Right ventricle myocardium superior (tissue), 1 donor: Measurements from ENCODE around the gene BRPF1. TPM values are rescaled to one million over a fixed set of nuclear protein-coding genes. Genes with fewer than 3 reads are reported as not detected.
A peak's percentile ranks its signal among the peaks of the same experiment; 100 is the strongest.

ENCODE experiments used
- ATAC-seq: fragments of 200-7000 bp; cut with Tn5 transposase; one replicate; pipeline ENCODE4 v1.9.1; 2020; ENCODE audit warnings: mild to moderate bottlenecking; ENCODE audit not compliant: poor library complexity
- DNase-seq: peaks from one replicate; pipeline ENCODE4 v3.0.0-alpha.2; 2020
- intact Hi-C: fragments of 100-400 bp; cut with DNase I; formaldehyde crosslinking; loops from one replicate; pipeline ENCODE4 v1.11.2; 2022
- total RNA-seq: library from RNA; stranded (reverse); fragmentation: NEBNext Ultra II Directional; extraction: Animal tissue kit (Norgen Biotek cat#: 25700); gene quantifications from one replicate; pipeline ENCODE4 v1.2.1, GENCODE V29; 2021
- donor health status: DM: no; HTN: yes; CAD: no; lungs with severe emphysema.

Gene BRPF1
- total RNA-seq, 1 donor from 2014 or later, result 7.5 TPM

- DNase-seq (no peak), ATAC-seq (no peak)
- intact Hi-C loops, result no loop called here
Measured at GRCh38 chr3:9725775-9726515, 5.6 kb upstream of the BRPF1 start.

GRCh38 chr3:9727041-9727595 lies 4.4 kb upstream of the BRPF1 start:
- ATAC-seq, result no peak
- DNase-seq, result no peak
- intact Hi-C loops, result no loop called here

GRCh38 chr3:9727743-9728142 lies 3.8 kb upstream of the BRPF1 start:
- DNase-seq (no peak), ATAC-seq (no peak)
- intact Hi-C loops, result no loop called here

- no peak for ATAC-seq
- no peak for DNase-seq
- intact Hi-C loops, result no loop called here
Measured at GRCh38 chr3:9729419-9729818, 2.1 kb upstream of the BRPF1 start.

- intact Hi-C loops, result no loop called here
- ATAC-seq, result peak; percentile 76
- DNase-seq, result no peak
Measured at GRCh38 chr3:9730657-9731205, 804 bp upstream of the BRPF1 start.

GRCh38 chr3:9732080-9732739 lies 675 bp downstream of the BRPF1 start:
- DNase-seq (peak; percentile 62), ATAC-seq (no peak)
- intact Hi-C loops, result no loop called here

GRCh38 chr3:9732740-9733115 lies 1.2 kb downstream of the BRPF1 start:
- intact Hi-C loops, result no loop called here
- no peak for ATAC-seq
- no peak for DNase-seq

- intact Hi-C loops, result no loop called here
- no peak for ATAC-seq
- DNase-seq, result no peak
Measured at GRCh38 chr3:9736831-9737230, 5.3 kb downstream of the BRPF1 start.

- ATAC-seq, result no peak
- intact Hi-C loops, result no loop called here
- DNase-seq, result no peak
Measured at GRCh38 chr3:9739181-9739580, 7.6 kb downstream of the BRPF1 start.

- intact Hi-C loops, result no loop called here
- DNase-seq (no peak), ATAC-seq (no peak)
Measured at GRCh38 chr3:9742560-9742959, 11.0 kb downstream of the BRPF1 start.

- DNase-seq, result no peak
- intact Hi-C loops, result no loop called here
- ATAC-seq, result no peak
Measured at GRCh38 chr3:9743548-9743947, 12.0 kb downstream of the BRPF1 start.

- no peak for DNase-seq
- no peak for ATAC-seq
- intact Hi-C loops, result no loop called here
Measured at GRCh38 chr3:9744162-9744561, 12.6 kb downstream of the BRPF1 start.

- DNase-seq (no peak), ATAC-seq (no peak)
- intact Hi-C loops, result no loop called here
Measured at GRCh38 chr3:9745521-9745920, 14.0 kb downstream of the BRPF1 start.

- ATAC-seq (no peak), DNase-seq (no peak)
- intact Hi-C loops, result no loop called here
Measured at GRCh38 chr3:9746330-9746729, 14.8 kb downstream of the BRPF1 start.

GRCh38 chr3:9747267-9747666 lies 15.7 kb downstream of the BRPF1 start:
- DNase-seq (no peak), ATAC-seq (no peak)
- intact Hi-C loops, result no loop called here

GRCh38 chr3:9748031-9748430 lies 16.5 kb downstream of the BRPF1 start:
- DNase-seq, result no peak
- intact Hi-C loops, result no loop called here
- ATAC-seq, result no peak

GRCh38 chr3:9749296-9749644 lies 17.7 kb downstream of the BRPF1 start:
- no peak for DNase-seq
- intact Hi-C loops, result no loop called here
- ATAC-seq, result peak; percentile 3

- intact Hi-C loops, result no loop called here
- ATAC-seq, result peak; percentile 97
- peak; percentile 98 for DNase-seq
Measured at GRCh38 chr3:9749645-9750555, 18.4 kb downstream of the BRPF1 start, which contains the start of gene OGG1. OGG1 (plus strand) TSS chr3:9749952; CDS start chr3:9750287, 335 bp downstream.
